Measurements from ENCODE around the gene PACC1. TPM values are rescaled to one million over a fixed set of nuclear protein-coding genes. Genes with fewer than 3 reads are reported as not detected.

PACC1 gene
- total RNA-seq, 6 donors from 2014 or later, result 3.7 to 10.5 (median 7.8) TPM

DNA sequence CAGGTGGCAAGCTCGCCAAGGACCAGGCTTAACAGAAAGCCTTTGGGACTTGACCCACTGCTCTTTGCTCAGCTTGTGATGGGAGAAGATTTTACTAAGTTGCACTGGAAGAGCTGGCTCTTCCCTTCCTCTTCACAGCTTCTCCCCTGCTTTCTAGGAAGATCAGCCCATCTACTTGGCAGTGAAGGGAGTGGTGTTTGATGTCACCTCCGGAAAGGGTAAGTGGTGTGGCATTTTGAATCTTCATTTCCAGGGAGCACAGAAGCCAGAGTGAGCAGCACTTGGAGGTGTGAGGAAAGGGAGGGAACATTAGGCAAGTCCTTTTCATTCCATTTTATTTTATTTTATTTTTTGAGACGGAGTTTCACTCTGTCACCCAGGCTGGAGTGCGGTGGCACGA is 27.7 kb upstream of the PACC1 start:
- Histone ChIP-seq H3K4me1 (no peaks in the 10 kb centered on the region), H3K9me3 (no peaks in the 10 kb centered on the region), H3K27ac (no peak overlapping the region), H3K4me3 (no peak overlapping the region), H3K27me3 (no peaks in the 10 kb centered on the region), H3K36me3 (peaks cover 3 to 21% (median 13%) of the 10 kb centered on the region in 4 donors)
- 97 to 98% methylated on average over 5 of the region's 5 CpGs for WGBS, 2 donors
- no peak for DNase-seq
- ATAC-seq (ENCODE audit: low FRiP score in 2 of 2), result no peak
- TF ChIP-seq POLR2A (IDR thresholded peaks at IDR 0.05) (no peak), POLR2AphosphoS5 (IDR thresholded peaks at IDR 0.05) (no peak), EP300 (IDR thresholded peaks at IDR 0.05) (no peak)
- TF ChIP-seq, protein P1, sequence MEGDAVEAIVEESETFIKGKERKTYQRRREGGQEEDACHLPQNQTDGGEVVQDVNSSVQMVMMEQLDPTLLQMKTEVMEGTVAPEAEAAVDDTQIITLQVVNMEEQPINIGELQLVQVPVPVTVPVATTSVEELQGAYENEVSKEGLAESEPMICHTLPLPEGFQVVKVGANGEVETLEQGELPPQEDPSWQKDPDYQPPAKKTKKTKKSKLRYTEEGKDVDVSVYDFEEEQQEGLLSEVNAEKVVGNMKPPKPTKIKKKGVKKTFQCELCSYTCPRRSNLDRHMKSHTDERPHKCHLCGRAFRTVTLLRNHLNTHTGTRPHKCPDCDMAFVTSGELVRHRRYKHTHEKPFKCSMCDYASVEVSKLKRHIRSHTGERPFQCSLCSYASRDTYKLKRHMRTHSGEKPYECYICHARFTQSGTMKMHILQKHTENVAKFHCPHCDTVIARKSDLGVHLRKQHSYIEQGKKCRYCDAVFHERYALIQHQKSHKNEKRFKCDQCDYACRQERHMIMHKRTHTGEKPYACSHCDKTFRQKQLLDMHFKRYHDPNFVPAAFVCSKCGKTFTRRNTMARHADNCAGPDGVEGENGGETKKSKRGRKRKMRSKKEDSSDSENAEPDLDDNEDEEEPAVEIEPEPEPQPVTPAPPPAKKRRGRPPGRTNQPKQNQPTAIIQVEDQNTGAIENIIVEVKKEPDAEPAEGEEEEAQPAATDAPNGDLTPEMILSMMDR (IDR thresholded peaks at IDR 0.05), result no peak

- H3K36me3 ChIP-seq, result peaks cover 0 to 10% (median 3%) of the 10 kb centered on the region in 4 donors
- TF ChIP-seq POLR2AphosphoS5 (IDR thresholded peaks at IDR 0.05), result no peak
- no peak for TF ChIP-seq EP300 (IDR thresholded peaks at IDR 0.05)
- no peak for TF ChIP-seq POLR2A (IDR thresholded peaks at IDR 0.05)
- TF ChIP-seq, protein P1 (IDR thresholded peaks at IDR 0.05), result no peak
- H3K27me3 ChIP-seq, result no peaks in the 10 kb centered on the region
- no peaks in the 10 kb centered on the region for H3K9me3 ChIP-seq
- H3K4me3 ChIP-seq, result no peak overlapping the region
- H3K4me1 ChIP-seq, result no peaks in the 10 kb centered on the region
- DNase-seq (no peak), ATAC-seq (ENCODE audit: low FRiP score in 2 of 2) (no peak)
- H3K27ac ChIP-seq, result no peak overlapping the region
- 79 to 86% methylated on average over 8 to 9 of the region's 9 CpGs for WGBS, 2 donors
These were observed 25.7 kb upstream of the PACC1 start for GRCh38 chr1:212440419-212440818.

- no peaks in the 10 kb centered on the region for H3K36me3 ChIP-seq
- TF ChIP-seq POLR2AphosphoS5 (IDR thresholded peaks at IDR 0.05) (no peak), POLR2A (IDR thresholded peaks at IDR 0.05) (no peak), EP300 (IDR thresholded peaks at IDR 0.05) (no peak)
- TF ChIP-seq, protein P1 (IDR thresholded peaks at IDR 0.05), result no peak
- peaks cover 3 to 7% (median 6%) of the 10 kb centered on the region in 4 donors for H3K4me1 ChIP-seq
- ATAC-seq (ENCODE audit: low FRiP score in 2 of 2), result no peak
- H3K27me3 ChIP-seq, result no peaks in the 10 kb centered on the region
- no peaks in the 10 kb centered on the region for H3K9me3 ChIP-seq
- H3K4me3 ChIP-seq, result no peak overlapping the region
- no peak for DNase-seq
- no peak overlapping the region for H3K27ac ChIP-seq
- 94 to 96% methylated on average over 2 of the region's 2 CpGs for WGBS, 2 donors
These were observed 24.1 kb upstream of the PACC1 start for GRCh38 chr1:212438831-212439237.

DNA sequence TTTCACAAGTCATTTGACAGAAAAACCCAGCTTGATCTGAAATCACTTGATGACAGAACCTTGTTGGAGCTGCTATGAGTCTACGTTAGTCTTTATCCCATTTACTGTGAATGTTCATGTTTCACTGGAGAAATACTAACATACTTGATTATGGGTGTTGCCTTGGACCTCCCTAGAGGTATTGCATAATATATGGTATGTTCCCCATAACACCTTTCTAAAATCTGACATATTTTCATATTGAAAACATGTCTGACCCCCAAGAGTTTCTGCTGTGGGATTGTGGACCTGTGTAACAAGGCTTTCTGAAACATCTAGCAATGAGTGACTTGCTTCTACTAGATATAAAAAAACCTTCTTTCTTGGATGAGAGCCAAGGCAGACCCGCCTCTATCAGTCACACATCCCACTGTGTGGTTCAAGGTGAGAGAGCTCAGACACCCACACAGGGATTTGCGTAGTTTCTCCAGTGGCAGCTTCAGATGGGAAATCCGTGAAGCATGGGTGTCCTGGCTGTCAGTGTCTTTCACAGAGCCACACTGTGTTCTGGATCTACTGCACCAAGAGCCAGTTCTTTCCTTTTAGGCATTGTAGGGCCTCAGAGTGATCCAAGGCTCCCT is 22.6 kb upstream of the PACC1 start:
- no peaks in the 10 kb centered on the region for H3K27me3 ChIP-seq
- no peaks in the 10 kb centered on the region for H3K9me3 ChIP-seq
- no peak for DNase-seq
- H3K4me1 ChIP-seq, result peaks cover 13 to 16% (median 14%) of the 10 kb centered on the region in 4 donors
- no peaks in the 10 kb centered on the region for H3K36me3 ChIP-seq
- 87 to 91% methylated on average over 3 to 4 of the region's 4 CpGs for WGBS, 2 donors
- no peak overlapping the region for H3K4me3 ChIP-seq
- TF ChIP-seq POLR2AphosphoS5 (IDR thresholded peaks at IDR 0.05) (no peak), EP300 (IDR thresholded peaks at IDR 0.05) (no peak), POLR2A (IDR thresholded peaks at IDR 0.05) (no peak)
- TF ChIP-seq, protein P1 (IDR thresholded peaks at IDR 0.05), result no peak
- no peak for ATAC-seq (ENCODE audit: low FRiP score in 2 of 2)
- H3K27ac ChIP-seq, result no peak overlapping the region

- WGBS, 2 donors, result 94 to 95% methylated on average over 4 of the region's 4 CpGs
- TF ChIP-seq EP300 (IDR thresholded peaks at IDR 0.05) (no peak), POLR2A (IDR thresholded peaks at IDR 0.05) (no peak), POLR2AphosphoS5 (IDR thresholded peaks at IDR 0.05) (no peak)
- TF ChIP-seq, protein P1 (IDR thresholded peaks at IDR 0.05), result no peak
- DNase-seq (no peak), ATAC-seq (ENCODE audit: low FRiP score in 2 of 2) (no peak)
- no peaks in the 10 kb centered on the region for H3K36me3 ChIP-seq
- no peaks in the 10 kb centered on the region for H3K27me3 ChIP-seq
- H3K9me3 ChIP-seq, result no peaks in the 10 kb centered on the region
- no peak overlapping the region for H3K27ac ChIP-seq
- H3K4me1 ChIP-seq, result peaks cover 17 to 28% (median 24%) of the 10 kb centered on the region in 4 donors
- H3K4me3 ChIP-seq, result no peak overlapping the region
These were observed 20.3 kb upstream of the PACC1 start for GRCh38 chr1:212434992-212435391.

Data from upper lobe of left lung (tissue), 6 donors.